WTC11 (cell line): ENCODE data around the gene ABCF2. TPM values are rescaled to one million over a fixed set of nuclear protein-coding genes. Genes with fewer than 3 reads are reported as not detected.
A peak's percentile ranks its signal among the peaks of the same experiment; 100 is the strongest.

Experiments used
- ESRRA ChIP-seq: sonication (generic); formaldehyde crosslinking; IDR thresholded peaks from 2 replicates; pipeline ENCODE4 v1.8.1; 2022; ENCODE audit warnings: mild to moderate bottlenecking, missing genetic modification reagents, borderline replicate concordance
- FOXJ3 ChIP-seq: sonication (generic); formaldehyde crosslinking; IDR thresholded peaks from 2 replicates; pipeline ENCODE4 v1.9.0; 2021; ENCODE audit warnings: missing genetic modification reagents, mild to moderate bottlenecking, borderline replicate concordance
- GABPB1 ChIP-seq: sonication (generic); formaldehyde crosslinking; IDR thresholded peaks from 2 replicates; pipeline ENCODE4 v1.8.1; 2023; ENCODE audit warnings: mild to moderate bottlenecking, missing genetic modification reagents
- JUN ChIP-seq: sonication (generic); formaldehyde crosslinking; IDR thresholded peaks from 2 replicates; pipeline ENCODE4 v1.8.0; 2023; ENCODE audit warnings: mild to moderate bottlenecking, missing genetic modification reagents
- KAT7 ChIP-seq: sonication (generic); formaldehyde crosslinking; IDR thresholded peaks from 2 replicates; pipeline ENCODE4 v1.8.1; 2023; ENCODE audit warnings: missing genetic modification reagents, mild to moderate bottlenecking, borderline replicate concordance
- NFATC4 ChIP-seq: fragments of 250-450 bp; sonication (Bioruptor Pico); IDR thresholded peaks from 2 replicates; pipeline ENCODE4 v1.9.0; 2021; ENCODE audit warnings: mild to moderate bottlenecking
- NFE2L1 ChIP-seq: sonication (generic); formaldehyde crosslinking; IDR thresholded peaks from 2 replicates; pipeline ENCODE4 v1.8.1; 2023; ENCODE audit warnings: missing genetic modification reagents
- NFYB ChIP-seq: sonication (generic); formaldehyde crosslinking; conservative IDR thresholded peaks from 2 replicates; pipeline ENCODE4 v1.8.0; 2022; ENCODE audit warnings: low read depth, missing genetic modification reagents
- OVOL2 ChIP-seq: fragments of 250-450 bp; sonication (Bioruptor Pico); IDR thresholded peaks from 2 replicates; pipeline ENCODE4 v1.9.0; 2021; ENCODE audit warnings: mild to moderate bottlenecking, borderline replicate concordance
- RELA ChIP-seq: sonication (generic); formaldehyde crosslinking; IDR thresholded peaks from 2 replicates; pipeline ENCODE4 v1.8.1; 2022; ENCODE audit warnings: missing genetic modification reagents, mild to moderate bottlenecking, borderline replicate concordance
- RORB ChIP-seq: fragments of 250-450 bp; sonication (Bioruptor Pico); IDR thresholded peaks from 2 replicates; pipeline ENCODE4 v1.9.0; 2021; ENCODE audit warnings: mild to moderate bottlenecking
- SOX15 ChIP-seq: fragments of 250-450 bp; sonication (Bioruptor Pico); IDR thresholded peaks from 2 replicates; pipeline ENCODE4 v1.9.0; 2021; ENCODE audit warnings: mild to moderate bottlenecking
- SP1 ChIP-seq: sonication (generic); formaldehyde crosslinking; conservative IDR thresholded peaks from 2 replicates; pipeline ENCODE4 v1.8.1; 2022; ENCODE audit warnings: missing genetic modification reagents
- TEAD1 ChIP-seq: sonication (generic); formaldehyde crosslinking; IDR thresholded peaks from 2 replicates; pipeline ENCODE4 v1.8.0; 2022; ENCODE audit warnings: mild to moderate bottlenecking, missing genetic modification reagents
- TP53 ChIP-seq: sonication (generic); formaldehyde crosslinking; IDR thresholded peaks from 2 replicates; pipeline ENCODE4 v1.8.1; 2023; ENCODE audit warnings: mild to moderate bottlenecking, missing genetic modification reagents
- ZNF121 ChIP-seq: sonication (generic); formaldehyde crosslinking; IDR thresholded peaks from 2 replicates; pipeline ENCODE4 v1.8.0; 2023; ENCODE audit warnings: missing genetic modification reagents
- ZNF396 ChIP-seq: fragments of 250-450 bp; sonication (Bioruptor Pico); IDR thresholded peaks from 2 replicates; pipeline ENCODE4 v1.8.0; 2021; ENCODE audit warnings: mild to moderate bottlenecking, moderate library complexity, borderline replicate concordance
- total RNA-seq: library from RNA; stranded (reverse); gene quantifications from 3 replicates; pipeline ENCODE4 v1.2.3, GENCODE V29; 2021
- TF ChIP-seq, protein P1 (sequence below): sonication (generic); formaldehyde crosslinking; IDR thresholded peaks from 2 replicates; pipeline ENCODE4 v1.8.1; 2023; ENCODE audit warnings: mild to moderate bottlenecking, moderate library complexity, missing genetic modification reagents
- TF ChIP-seq, protein P2 (sequence below): sonication (generic); formaldehyde crosslinking; IDR thresholded peaks from 2 replicates; pipeline ENCODE4 v1.8.1; 2022; ENCODE audit warnings: mild to moderate bottlenecking, missing genetic modification reagents, moderate library complexity, borderline replicate concordance
- TF ChIP-seq, protein P3 (sequence below): sonication (generic); formaldehyde crosslinking; IDR thresholded peaks from 2 replicates; pipeline ENCODE4 v1.8.1; 2023; ENCODE audit warnings: mild to moderate bottlenecking, missing genetic modification reagents, moderate library complexity
- TF ChIP-seq, protein P4 (sequence below): sonication (generic); formaldehyde crosslinking; IDR thresholded peaks from 2 replicates; pipeline ENCODE4 v1.8.0; 2022; ENCODE audit warnings: mild to moderate bottlenecking, missing genetic modification reagents
- TF ChIP-seq, protein P5 (sequence below): fragments of 250-450 bp; sonication (Bioruptor Pico); IDR thresholded peaks from 2 replicates; pipeline ENCODE4 v1.8.0; 2021; ENCODE audit warnings: mild to moderate bottlenecking
- TF ChIP-seq, protein P6 (sequence below): sonication (generic); formaldehyde crosslinking; IDR thresholded peaks from 2 replicates; pipeline ENCODE4 v1.8.1; 2022; ENCODE audit warnings: low read depth, missing genetic modification reagents, borderline replicate concordance
- TF ChIP-seq, protein P7 (sequence below): sonication (generic); formaldehyde crosslinking; IDR thresholded peaks from 2 replicates; pipeline ENCODE4 v1.8.1; 2022; ENCODE audit warnings: low read depth, mild to moderate bottlenecking, moderate library complexity, missing genetic modification reagents, borderline replicate concordance
- TF ChIP-seq, protein P8 (sequence below): sonication (generic); formaldehyde crosslinking; IDR thresholded peaks from 2 replicates; pipeline ENCODE4 v1.8.0; 2022; ENCODE audit warnings: mild to moderate bottlenecking, missing genetic modification reagents
- TF ChIP-seq, protein P9 (sequence below): fragments of 250-450 bp; sonication (Bioruptor Pico); IDR thresholded peaks from 2 replicates; pipeline ENCODE4 v1.9.0; 2021; ENCODE audit warnings: mild to moderate bottlenecking, borderline replicate concordance

Gene ABCF2
- total RNA-seq, 1 experiment from 2014 or later, result 43.7 TPM

DNA sequence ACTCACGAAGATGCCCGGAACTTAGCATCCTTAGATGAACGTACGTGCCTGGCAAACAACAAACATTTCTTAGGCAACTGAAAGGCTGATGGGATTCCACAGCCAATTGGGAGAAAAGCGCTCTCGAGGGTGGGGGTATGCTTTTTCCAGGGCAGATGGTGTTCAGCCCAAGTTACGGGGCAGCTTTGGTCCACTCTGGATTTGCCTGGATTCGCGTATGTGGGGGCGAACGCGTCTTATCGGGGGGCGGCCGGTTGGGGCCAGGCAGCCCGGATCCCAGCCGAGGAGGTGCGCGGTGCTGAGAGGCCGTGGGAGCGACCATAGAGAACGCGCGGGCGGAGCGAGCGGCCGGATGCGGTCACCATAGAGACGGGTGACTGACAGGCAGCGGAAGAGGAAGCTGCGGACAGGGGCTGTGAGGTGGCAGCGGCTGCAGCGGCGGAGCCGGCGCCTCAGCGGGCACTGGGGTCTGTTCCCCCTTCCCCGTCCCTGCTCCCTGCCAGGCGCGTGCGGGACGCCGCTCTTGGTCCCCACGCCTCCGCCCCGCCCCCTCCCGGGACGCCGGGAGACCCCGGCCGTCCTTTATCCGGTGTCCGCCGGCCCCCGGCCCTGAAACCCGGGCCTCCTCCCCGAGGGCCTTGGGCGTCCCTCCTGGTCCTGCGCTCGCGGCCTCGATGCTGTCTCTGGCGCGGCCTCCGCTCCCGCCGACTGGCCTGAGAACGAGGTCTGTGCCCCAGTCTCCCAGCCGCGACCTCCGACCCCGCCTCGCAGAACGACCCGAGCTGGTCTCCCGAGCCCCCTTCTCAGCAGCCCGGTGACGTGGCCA is 5.3 kb upstream of the ABCF2 start, which contains the start of gene CHPF2 (continued):
- TF ChIP-seq NFATC4 (CRISPR knock-in tag), result no peak
- TF ChIP-seq, protein P1, sequence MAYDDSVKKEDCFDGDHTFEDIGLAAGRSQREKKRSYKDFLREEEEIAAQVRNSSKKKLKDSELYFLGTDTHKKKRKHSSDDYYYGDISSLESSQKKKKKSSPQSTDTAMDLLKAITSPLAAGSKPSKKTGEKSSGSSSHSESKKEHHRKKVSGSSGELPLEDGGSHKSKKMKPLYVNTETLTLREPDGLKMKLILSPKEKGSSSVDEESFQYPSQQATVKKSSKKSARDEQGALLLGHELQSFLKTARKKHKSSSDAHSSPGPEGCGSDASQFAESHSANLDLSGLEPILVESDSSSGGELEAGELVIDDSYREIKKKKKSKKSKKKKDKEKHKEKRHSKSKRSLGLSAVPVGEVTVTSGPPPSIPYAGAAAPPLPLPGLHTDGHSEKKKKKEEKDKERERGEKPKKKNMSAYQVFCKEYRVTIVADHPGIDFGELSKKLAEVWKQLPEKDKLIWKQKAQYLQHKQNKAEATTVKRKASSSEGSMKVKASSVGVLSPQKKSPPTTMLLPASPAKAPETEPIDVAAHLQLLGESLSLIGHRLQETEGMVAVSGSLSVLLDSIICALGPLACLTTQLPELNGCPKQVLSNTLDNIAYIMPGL, result no peak
- TF ChIP-seq, protein P2, sequence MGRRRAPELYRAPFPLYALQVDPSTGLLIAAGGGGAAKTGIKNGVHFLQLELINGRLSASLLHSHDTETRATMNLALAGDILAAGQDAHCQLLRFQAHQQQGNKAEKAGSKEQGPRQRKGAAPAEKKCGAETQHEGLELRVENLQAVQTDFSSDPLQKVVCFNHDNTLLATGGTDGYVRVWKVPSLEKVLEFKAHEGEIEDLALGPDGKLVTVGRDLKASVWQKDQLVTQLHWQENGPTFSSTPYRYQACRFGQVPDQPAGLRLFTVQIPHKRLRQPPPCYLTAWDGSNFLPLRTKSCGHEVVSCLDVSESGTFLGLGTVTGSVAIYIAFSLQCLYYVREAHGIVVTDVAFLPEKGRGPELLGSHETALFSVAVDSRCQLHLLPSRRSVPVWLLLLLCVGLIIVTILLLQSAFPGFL (CRISPR knock-in tag), result no peak
- no peak for TF ChIP-seq ESRRA
- 0 out of 2 replicates have a peak, but pooled peaks have one; percentile 34 for TF ChIP-seq GABPB1 (CRISPR knock-in tag)
- no peak; the same call in 1 of the 2 replicates for TF ChIP-seq RELA (CRISPR knock-in tag)
- TF ChIP-seq, protein P3, sequence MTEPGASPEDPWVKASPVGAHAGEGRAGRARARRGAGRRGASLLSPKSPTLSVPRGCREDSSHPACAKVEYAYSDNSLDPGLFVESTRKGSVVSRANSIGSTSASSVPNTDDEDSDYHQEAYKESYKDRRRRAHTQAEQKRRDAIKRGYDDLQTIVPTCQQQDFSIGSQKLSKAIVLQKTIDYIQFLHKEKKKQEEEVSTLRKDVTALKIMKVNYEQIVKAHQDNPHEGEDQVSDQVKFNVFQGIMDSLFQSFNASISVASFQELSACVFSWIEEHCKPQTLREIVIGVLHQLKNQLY, result no peak
- TF ChIP-seq ZNF121, result no peak
- TF ChIP-seq, protein P4, sequence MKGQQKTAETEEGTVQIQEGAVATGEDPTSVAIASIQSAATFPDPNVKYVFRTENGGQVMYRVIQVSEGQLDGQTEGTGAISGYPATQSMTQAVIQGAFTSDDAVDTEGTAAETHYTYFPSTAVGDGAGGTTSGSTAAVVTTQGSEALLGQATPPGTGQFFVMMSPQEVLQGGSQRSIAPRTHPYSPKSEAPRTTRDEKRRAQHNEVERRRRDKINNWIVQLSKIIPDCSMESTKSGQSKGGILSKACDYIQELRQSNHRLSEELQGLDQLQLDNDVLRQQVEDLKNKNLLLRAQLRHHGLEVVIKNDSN (CRISPR knock-in tag), result no peak
- TF ChIP-seq, protein P5, sequence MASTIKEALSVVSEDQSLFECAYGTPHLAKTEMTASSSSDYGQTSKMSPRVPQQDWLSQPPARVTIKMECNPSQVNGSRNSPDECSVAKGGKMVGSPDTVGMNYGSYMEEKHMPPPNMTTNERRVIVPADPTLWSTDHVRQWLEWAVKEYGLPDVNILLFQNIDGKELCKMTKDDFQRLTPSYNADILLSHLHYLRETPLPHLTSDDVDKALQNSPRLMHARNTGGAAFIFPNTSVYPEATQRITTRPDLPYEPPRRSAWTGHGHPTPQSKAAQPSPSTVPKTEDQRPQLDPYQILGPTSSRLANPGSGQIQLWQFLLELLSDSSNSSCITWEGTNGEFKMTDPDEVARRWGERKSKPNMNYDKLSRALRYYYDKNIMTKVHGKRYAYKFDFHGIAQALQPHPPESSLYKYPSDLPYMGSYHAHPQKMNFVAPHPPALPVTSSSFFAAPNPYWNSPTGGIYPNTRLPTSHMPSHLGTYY (CRISPR knock-in tag), result no peak
- TF ChIP-seq, protein P6, sequence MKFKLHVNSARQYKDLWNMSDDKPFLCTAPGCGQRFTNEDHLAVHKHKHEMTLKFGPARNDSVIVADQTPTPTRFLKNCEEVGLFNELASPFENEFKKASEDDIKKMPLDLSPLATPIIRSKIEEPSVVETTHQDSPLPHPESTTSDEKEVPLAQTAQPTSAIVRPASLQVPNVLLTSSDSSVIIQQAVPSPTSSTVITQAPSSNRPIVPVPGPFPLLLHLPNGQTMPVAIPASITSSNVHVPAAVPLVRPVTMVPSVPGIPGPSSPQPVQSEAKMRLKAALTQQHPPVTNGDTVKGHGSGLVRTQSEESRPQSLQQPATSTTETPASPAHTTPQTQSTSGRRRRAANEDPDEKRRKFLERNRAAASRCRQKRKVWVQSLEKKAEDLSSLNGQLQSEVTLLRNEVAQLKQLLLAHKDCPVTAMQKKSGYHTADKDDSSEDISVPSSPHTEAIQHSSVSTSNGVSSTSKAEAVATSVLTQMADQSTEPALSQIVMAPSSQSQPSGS, result no peak
- TF ChIP-seq SP1 (CRISPR knock-in tag), result peak; percentile 53; the same call in 1 of the 2 replicates
- no peak for TF ChIP-seq JUN (CRISPR knock-in tag)
- TF ChIP-seq, protein P7, sequence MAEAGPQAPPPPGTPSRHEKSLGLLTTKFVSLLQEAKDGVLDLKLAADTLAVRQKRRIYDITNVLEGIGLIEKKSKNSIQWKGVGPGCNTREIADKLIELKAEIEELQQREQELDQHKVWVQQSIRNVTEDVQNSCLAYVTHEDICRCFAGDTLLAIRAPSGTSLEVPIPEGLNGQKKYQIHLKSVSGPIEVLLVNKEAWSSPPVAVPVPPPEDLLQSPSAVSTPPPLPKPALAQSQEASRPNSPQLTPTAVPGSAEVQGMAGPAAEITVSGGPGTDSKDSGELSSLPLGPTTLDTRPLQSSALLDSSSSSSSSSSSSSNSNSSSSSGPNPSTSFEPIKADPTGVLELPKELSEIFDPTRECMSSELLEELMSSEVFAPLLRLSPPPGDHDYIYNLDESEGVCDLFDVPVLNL (CRISPR knock-in tag), result no peak
- TF ChIP-seq ZNF396 (CRISPR knock-in tag), result no peak
- no peak for TF ChIP-seq TP53 (CRISPR knock-in tag)
- no peak for TF ChIP-seq KAT7 (CRISPR knock-in tag)
- TF ChIP-seq RORB (CRISPR knock-in tag), result no peak
- peak; percentile 26; the same call in 1 of the 2 replicates for TF ChIP-seq NFE2L1 (CRISPR knock-in tag)
- no peak for TF ChIP-seq NFYB (CRISPR knock-in tag)
- 0 out of 2 replicates have a peak, but pooled peaks have one; percentile 33 for TF ChIP-seq TEAD1
- no peak for TF ChIP-seq OVOL2
- TF ChIP-seq, protein P8, sequence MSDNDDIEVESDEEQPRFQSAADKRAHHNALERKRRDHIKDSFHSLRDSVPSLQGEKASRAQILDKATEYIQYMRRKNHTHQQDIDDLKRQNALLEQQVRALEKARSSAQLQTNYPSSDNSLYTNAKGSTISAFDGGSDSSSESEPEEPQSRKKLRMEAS (CRISPR knock-in tag), result no peak; the same call in 1 of the 2 replicates
- no peak for TF ChIP-seq FOXJ3 (CRISPR knock-in tag)
- TF ChIP-seq SOX15, result no peak
- TF ChIP-seq, protein P9, sequence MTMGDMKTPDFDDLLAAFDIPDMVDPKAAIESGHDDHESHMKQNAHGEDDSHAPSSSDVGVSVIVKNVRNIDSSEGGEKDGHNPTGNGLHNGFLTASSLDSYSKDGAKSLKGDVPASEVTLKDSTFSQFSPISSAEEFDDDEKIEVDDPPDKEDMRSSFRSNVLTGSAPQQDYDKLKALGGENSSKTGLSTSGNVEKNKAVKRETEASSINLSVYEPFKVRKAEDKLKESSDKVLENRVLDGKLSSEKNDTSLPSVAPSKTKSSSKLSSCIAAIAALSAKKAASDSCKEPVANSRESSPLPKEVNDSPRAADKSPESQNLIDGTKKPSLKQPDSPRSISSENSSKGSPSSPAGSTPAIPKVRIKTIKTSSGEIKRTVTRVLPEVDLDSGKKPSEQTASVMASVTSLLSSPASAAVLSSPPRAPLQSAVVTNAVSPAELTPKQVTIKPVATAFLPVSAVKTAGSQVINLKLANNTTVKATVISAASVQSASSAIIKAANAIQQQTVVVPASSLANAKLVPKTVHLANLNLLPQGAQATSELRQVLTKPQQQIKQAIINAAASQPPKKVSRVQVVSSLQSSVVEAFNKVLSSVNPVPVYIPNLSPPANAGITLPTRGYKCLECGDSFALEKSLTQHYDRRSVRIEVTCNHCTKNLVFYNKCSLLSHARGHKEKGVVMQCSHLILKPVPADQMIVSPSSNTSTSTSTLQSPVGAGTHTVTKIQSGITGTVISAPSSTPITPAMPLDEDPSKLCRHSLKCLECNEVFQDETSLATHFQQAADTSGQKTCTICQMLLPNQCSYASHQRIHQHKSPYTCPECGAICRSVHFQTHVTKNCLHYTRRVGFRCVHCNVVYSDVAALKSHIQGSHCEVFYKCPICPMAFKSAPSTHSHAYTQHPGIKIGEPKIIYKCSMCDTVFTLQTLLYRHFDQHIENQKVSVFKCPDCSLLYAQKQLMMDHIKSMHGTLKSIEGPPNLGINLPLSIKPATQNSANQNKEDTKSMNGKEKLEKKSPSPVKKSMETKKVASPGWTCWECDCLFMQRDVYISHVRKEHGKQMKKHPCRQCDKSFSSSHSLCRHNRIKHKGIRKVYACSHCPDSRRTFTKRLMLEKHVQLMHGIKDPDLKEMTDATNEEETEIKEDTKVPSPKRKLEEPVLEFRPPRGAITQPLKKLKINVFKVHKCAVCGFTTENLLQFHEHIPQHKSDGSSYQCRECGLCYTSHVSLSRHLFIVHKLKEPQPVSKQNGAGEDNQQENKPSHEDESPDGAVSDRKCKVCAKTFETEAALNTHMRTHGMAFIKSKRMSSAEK (CRISPR knock-in tag), result no peak
